GM18520 (cell line): Measurements from ENCODE around the gene SOX18.

Experiments used
- ATAC-seq: cut with Tn5 transposase; IDR thresholded peaks from one replicate; pipeline ENCODE4 v1.9.1; 2021; ENCODE audit not compliant: unreplicated experiment

The SOX18 gene

GRCh38 chr20:64053841-64054661 lies 4.6 kb upstream of the SOX18 start:
- ATAC-seq = no peak

GRCh38 chr20:64052987-64053840 lies 3.8 kb upstream of the SOX18 start:
- ATAC-seq = no peak

- no peak for ATAC-seq
Observed at GRCh38 chr20:64052326-64052722, 2.9 kb upstream of the SOX18 start.

GRCh38 chr20:64051561-64052325 lies 2.3 kb upstream of the SOX18 start:
- ATAC-seq = no peak

GRCh38 chr20:64051033-64051452 lies 1.6 kb upstream of the SOX18 start:
- ATAC-seq = no peak

- no peak for ATAC-seq
Observed at GRCh38 chr20:64050261-64051032, 1.0 kb upstream of the SOX18 start.

- no peak for ATAC-seq
Observed at GRCh38 chr20:64049878-64050260, 430 bp upstream of the SOX18 start.

- ATAC-seq = no peak
Observed at GRCh38 chr20:64048402-64049044, 916 bp downstream of the SOX18 start.

GRCh38 chr20:64047968-64048401 lies 1.5 kb downstream of the SOX18 start:
- ATAC-seq = no peak

- no peak for ATAC-seq
Observed at GRCh38 chr20:64047046-64047389, 2.4 kb downstream of the SOX18 start.

GRCh38 chr20:64045346-64046011 lies 4.0 kb downstream of the SOX18 start:
- no peak for ATAC-seq

GRCh38 chr20:64044484-64045247 lies 4.8 kb downstream of the SOX18 start:
- no peak for ATAC-seq

GRCh38 chr20:64043768-64044167 lies 5.7 kb downstream of the SOX18 start:
- ATAC-seq = no peak

GRCh38 chr20:64042054-64042781 lies 7.2 kb downstream of the SOX18 start:
- ATAC-seq = no peak

- ATAC-seq = no peak
Observed at GRCh38 chr20:64041781-64042053, 7.7 kb downstream of the SOX18 start.

GRCh38 chr20:64041040-64041780 lies 8.2 kb downstream of the SOX18 start:
- no peak for ATAC-seq

GRCh38 chr20:64040231-64041039 lies 9.0 kb downstream of the SOX18 start:
- no peak for ATAC-seq
